Brain pericyte (primary cell): ENCODE data around the gene CCN6.
A peak's percentile ranks its signal among the peaks of the same experiment; 100 is the strongest.
"Not testable (repeated sequence)": the region's sequence is repeated elsewhere in the genome, so short reads cannot be mapped to it uniquely, and the experiment has no call there.

Experiments used
- DNase-seq: peaks from one replicate; pipeline ENCODE4 v3.0.0-alpha.2; 2012; ENCODE audit warnings: low read depth, low spot score

CCN6 gene

GRCh38 chr6:112029045-112029822, 24.7 kb upstream of the CCN6 start:
- peak; percentile 15 for DNase-seq

GRCh38 chr6:112030206-112030960, 23.5 kb upstream of the CCN6 start:
- no peak for DNase-seq

- no peak for DNase-seq
Measured at GRCh38 chr6:112030961-112031660, 22.8 kb upstream of the CCN6 start.

GRCh38 chr6:112031960-112032359, 21.9 kb upstream of the CCN6 start:
- DNase-seq = no peak

- no peak for DNase-seq
Measured at GRCh38 chr6:112032728-112033127, 21.2 kb upstream of the CCN6 start.

- no peak for DNase-seq
Measured at GRCh38 chr6:112033791-112034615, 19.9 kb upstream of the CCN6 start.

GRCh38 chr6:112034616-112034995, 19.3 kb upstream of the CCN6 start:
- DNase-seq = no peak

GRCh38 chr6:112036088-112036637, 17.7 kb upstream of the CCN6 start:
- no peak for DNase-seq

GRCh38 chr6:112037783-112038216, 16.1 kb upstream of the CCN6 start:
- peak; percentile 54 for DNase-seq

GRCh38 chr6:112038268-112038667, 15.6 kb upstream of the CCN6 start:
- peak; percentile 8 for DNase-seq

GRCh38 chr6:112038756-112039430, 15.0 kb upstream of the CCN6 start:
- DNase-seq = no peak

GRCh38 chr6:112039431-112039770, 14.5 kb upstream of the CCN6 start:
- DNase-seq = no peak

- no peak for DNase-seq
Measured at GRCh38 chr6:112040956-112041355, 12.9 kb upstream of the CCN6 start.

- no peak for DNase-seq
Measured at GRCh38 chr6:112041535-112041934, 12.4 kb upstream of the CCN6 start.

GRCh38 chr6:112043032-112044007, 10.6 kb upstream of the CCN6 start:
- DNase-seq = peak; percentile 64

- no peak for DNase-seq
Measured at GRCh38 chr6:112044196-112044595, 9.7 kb upstream of the CCN6 start.

GRCh38 chr6:112044856-112045255, 9.0 kb upstream of the CCN6 start:
- no peak for DNase-seq

- not testable (repeated sequence) for DNase-seq
Measured at GRCh38 chr6:112047523-112047922, 6.4 kb upstream of the CCN6 start.

- no peak for DNase-seq
Measured at GRCh38 chr6:112049026-112049799, 4.7 kb upstream of the CCN6 start.
